Measurements from ENCODE around the gene HBP1.

- no peak for TF ChIP-seq CTCF (IDR thresholded peaks at IDR 0.05)
- TF ChIP-seq POLR2A (IDR thresholded peaks at IDR 0.05) = no peak
Observed at GRCh38 chr7:107181172-107181571, 12.4 kb downstream of the HBP1 start.

Measured in lower leg skin (tissue), 3 donors.